Measurements from ENCODE around the gene MYH8.

DNA sequence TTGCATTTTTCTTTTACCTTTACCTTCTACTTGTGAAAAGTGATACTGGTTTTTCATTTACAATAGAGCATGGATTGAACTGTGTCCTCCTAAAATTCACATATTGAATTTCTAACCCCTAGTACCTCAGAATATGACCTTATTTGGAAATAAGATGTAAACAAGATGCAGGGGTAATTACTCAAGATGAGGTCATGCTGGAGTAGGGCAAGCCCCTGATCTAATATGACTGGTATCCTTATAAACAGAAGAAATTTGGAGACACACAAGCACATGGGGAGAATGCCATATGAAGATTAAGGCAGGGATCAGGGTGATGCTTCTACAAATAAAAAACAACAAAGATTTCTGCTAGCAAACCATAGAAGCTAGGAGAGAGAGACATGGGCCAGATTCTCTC lies 61.2 kb downstream of the MYH8 start:
- TF ChIP-seq CTCF (IDR thresholded peaks at IDR 0.05) (no peak), EZH2 (IDR thresholded peaks at IDR 0.05) (no peak), EZH2phosphoT487 (IDR thresholded peaks at IDR 0.05) (no peak)
